HG03442 (cell line): ENCODE data around the gene ME3.
A peak's percentile ranks its signal among the peaks of the same experiment; 100 is the strongest.

Experiments
- ATAC-seq: cut with Tn5 transposase; IDR thresholded peaks from one replicate; pipeline ENCODE4 v1.9.1; 2021; ENCODE audit warnings: mild to moderate bottlenecking, moderate library complexity; ENCODE audit not compliant: unreplicated experiment

ME3 gene

GRCh38 chr11:86693518-86693917, 21.1 kb upstream of the ME3 start:
- ATAC-seq = no peak

DNA sequence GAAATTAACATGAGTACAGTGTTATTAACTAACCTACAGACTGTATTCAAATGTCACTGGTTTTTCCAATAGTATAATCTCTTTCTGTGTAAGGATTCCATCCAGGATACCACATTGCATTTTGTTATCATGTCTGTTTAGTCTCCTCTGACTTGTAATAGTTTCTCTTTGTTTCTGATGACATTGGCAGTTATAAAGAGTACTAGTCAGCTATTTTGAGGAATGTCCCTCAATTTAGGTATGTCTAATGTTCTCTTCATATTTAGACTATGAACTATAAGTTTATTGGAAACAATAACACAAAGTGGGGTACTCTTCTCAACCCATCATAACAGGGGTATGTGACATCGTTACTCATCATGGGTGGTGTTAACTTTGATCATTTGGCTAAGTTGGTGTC, 20.3 kb upstream of the ME3 start:
- no peak for ATAC-seq

GRCh38 chr11:86692317-86692716, 19.9 kb upstream of the ME3 start:
- ATAC-seq = no peak

DNA sequence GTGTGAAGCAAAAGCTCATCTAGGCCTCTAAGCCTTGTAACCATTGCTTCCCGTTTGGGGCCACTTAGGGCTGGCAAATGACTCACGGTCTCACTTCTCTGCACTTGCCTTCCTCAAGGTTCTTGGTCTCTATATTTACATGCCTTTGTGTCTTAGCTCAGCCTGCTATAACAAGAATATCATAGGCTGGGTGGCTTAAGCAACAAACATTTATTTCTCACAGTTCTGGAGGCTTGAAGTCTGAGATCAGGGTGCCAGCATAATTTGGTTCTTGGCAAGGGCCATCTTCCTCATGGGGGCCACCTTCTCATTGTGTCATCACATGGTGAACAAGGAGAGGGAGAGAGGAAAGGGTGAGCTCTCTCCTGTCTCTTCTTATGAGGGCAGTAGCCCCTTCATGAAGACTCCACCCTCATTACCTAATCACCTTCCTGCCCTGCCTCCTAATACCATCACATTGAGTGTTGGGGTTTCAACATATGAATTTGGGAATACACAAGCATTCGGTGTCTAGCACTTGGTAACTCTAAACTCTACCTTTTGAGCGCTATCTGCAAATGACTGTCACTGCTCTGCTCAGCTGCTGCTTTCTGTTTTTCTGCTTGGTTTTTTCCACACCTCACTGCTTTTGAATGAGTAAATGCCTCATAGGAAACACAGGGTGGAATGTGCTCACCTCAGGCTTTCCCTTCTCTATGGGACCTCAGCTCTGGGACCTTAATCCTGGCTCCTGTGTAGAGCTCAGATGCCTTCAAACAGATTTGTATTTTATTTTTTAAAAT, 16.2 kb upstream of the ME3 start:
- ATAC-seq = peak; percentile 88

DNA sequence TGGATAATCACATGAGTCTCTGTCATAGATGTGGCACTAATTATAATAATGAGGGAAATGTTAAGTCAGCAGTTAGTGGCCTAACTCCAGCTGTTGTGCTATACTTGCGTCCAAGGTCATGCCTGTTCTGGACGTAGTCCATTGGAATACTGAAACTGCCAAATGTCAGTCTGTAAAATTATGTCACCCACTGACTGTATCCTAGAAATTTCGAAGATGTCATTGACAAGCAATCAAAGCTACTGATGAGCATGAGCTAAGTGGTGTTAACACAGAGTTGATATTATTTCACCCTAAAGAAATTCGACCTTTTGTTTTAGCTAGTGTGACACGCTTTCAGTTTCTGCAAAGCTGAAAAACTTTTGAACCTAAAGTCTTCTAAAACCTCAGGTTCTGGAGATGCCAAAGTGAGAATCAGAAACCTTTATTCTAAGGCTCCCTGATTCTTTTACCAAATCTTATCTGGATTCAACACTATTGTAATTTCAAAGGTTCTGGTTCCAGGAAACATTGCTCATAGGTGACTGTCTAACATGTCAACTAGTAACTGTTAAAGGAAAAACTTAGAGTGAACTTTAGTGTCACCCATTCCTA, 14.9 kb upstream of the ME3 start:
- ATAC-seq = no peak

DNA sequence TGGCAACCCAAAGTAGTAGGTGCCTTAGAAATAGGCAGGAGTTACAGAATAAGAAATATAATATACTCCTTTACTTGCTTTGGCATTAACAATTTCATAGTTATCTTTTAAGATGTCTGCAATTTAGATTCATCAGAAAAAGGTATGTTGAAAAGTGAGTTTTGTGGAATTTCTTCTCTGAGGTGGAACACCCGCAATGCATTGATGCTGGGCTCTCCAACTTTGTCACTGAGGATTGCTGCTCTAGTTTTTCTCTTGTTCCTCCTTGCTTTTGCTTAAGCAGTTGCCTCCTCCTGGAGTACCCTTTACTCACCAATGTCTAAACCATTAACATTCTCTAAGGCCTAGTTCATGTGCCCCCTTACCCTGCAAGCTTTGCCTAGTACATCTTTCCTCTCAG, 14.1 kb upstream of the ME3 start:
- ATAC-seq = no peak

GRCh38 chr11:86681483-86681756, 9.0 kb upstream of the ME3 start:
- no peak for ATAC-seq

GRCh38 chr11:86680716-86681482, 8.5 kb upstream of the ME3 start:
- no peak for ATAC-seq

DNA sequence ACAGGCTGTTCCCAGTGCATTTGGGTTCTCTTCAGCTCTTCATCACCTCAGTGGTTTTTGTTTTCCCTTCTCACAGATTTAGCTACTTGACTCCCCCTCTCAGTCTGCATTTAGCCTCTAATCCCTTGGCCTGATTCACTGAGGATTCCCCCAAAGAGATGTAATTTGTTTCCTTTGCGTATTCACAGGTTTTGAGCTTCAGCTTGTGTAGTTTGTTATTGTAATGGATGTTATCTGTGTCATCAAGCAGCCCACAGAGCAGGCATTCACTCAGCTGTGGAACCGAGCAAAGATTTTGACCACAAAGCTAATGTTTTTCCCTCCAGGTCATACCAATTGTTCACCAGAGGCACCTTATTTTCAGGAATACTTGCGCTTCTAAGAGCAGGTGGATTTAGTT, 6.4 kb upstream of the ME3 start:
- ATAC-seq = no peak

DNA sequence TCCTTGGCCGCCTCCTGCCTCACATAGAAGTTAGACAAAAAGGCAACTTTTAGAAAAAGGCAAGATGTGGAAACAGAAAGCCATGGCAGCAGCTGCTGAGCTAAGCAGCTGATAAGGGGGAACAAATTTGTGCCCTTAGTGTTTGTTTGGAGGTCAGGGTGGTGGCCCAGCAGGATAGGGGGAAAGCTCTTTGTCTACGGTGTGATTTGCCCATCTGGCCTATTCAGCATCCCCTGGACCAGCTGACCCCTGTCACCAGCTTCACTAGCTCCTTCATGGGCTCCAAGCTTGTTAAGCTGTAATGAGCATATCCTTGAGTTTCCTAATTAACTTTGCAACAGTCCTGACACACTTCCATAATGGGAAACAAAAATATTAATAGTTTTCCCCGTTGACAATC, 5.9 kb upstream of the ME3 start:
- no peak for ATAC-seq

DNA sequence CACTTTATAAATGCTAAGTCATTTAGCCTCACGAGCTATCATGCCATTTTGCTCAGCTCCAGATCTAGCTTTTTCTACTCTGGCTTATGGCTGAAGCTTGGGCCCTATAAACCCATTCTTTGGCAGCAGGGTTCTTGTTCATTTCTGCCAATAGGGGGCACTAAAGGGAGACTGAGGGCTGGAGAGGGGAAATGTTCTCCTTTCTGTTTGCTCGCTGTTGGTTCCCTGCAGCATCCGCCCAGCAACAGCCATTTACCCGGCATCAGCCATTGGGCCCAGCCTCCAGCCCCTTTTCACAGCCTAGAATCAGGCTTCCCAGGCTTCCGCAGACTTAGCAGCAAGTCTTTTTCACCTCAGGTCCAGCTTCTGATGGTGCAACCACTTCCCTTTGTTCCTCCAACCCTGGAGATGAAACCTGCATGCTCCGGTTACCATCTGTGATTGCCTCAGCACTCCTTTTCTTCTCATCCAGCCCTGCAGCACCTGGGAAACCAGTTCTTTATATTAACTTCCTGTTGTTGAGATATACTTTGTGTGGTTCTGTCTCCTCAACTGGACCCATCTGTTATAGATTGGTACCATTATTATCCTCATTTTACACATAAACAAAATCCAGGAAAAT, 4.2 kb upstream of the ME3 start:
- ATAC-seq = no peak

- ATAC-seq = no peak
Observed at GRCh38 chr11:86676010-86676409, 3.6 kb upstream of the ME3 start.

- ATAC-seq = no peak
Observed at GRCh38 chr11:86675017-86675416, 2.6 kb upstream of the ME3 start.

- ATAC-seq = no peak
Observed at GRCh38 chr11:86673872-86674750, 1.7 kb upstream of the ME3 start.

DNA sequence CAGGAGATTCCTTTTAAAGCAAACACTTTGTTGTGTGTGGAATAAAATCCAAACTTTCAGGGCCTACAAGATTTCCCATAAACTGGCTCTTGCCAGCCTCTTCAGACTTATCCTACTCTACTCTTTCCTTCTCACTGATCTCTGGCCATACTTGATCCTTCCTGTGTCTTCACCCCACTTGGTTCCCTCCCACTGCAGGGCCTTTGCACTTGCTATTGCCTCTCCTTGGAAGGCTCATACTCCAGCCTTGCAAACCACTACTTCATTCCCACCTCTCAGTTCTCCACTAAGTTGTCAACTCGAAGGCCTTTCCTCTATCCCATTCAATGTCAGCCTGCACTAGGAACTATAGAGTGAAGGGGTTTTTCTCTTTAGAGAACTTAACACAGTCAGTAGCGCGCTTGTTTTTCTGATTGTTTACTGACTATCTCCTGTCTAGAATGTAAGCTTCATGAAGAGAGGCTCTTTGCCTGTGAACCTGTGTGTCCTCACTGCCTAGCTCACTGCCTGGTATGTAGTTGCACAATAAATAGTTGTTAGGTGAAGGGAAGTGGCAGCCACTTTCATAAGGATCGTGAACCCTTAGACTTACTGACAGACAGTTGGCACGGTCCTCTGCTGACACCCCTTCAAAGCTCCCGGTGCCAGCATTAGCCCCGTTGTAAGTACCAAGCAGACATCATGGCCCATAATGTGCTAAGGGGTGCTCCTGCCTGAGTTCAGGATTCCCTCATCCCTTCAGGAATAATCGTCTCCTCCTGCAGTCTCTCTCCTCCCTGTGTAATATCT, 833 bp upstream of the ME3 start:
- no peak for ATAC-seq

DNA sequence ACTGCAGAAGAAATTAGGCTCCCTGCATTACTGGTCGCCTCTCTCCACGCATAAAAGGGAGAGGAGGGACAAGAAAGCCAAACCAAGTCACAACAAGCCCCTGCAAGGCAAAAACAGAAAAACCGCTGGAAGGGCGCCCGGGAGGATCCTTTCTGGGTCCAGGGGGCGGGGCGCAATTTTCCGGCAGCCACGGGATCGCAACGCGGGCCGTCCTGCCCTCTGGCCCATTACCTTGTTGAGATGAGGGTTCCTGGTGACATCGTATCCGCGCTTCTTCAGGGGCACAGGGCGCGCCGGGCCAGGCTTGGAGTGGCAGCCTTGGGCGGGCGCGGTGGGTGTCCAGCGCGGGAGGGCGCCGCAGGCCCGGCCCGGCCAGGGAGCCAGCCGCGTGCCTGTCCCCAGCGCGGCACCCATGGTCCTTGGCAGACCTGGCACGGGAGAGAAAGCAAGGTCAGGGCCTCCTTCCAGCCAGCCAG, 847 bp downstream of the ME3 start:
- peak; percentile 18 for ATAC-seq

- no peak for ATAC-seq
Observed at GRCh38 chr11:86670911-86671310, 1.5 kb downstream of the ME3 start.

DNA sequence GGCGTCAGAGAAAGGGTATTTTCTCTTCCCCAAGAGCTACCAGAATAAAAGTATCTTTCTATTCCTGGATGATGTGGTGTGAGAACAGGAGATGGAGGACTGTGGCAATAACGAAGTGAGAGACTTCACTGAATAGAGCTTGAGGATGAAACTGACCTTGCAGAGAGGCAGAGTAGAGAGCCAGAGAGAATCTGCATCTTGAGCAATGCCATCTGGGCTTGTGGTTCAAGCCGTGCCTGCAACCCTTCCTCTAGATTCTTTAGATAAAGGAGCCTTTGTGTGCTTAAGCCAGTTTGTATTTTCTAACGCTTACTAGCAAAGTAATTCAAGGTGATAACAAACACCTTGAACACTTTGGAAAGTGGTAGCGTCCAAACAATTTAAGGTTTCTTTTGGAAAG, 2.2 kb downstream of the ME3 start:
- ATAC-seq = no peak

GRCh38 chr11:86669424-86669823, 3.0 kb downstream of the ME3 start:
- no peak for ATAC-seq

- no peak for ATAC-seq
Observed at GRCh38 chr11:86668929-86669328, 3.5 kb downstream of the ME3 start.
